ENCODE results near the gene CNST.

DNA sequence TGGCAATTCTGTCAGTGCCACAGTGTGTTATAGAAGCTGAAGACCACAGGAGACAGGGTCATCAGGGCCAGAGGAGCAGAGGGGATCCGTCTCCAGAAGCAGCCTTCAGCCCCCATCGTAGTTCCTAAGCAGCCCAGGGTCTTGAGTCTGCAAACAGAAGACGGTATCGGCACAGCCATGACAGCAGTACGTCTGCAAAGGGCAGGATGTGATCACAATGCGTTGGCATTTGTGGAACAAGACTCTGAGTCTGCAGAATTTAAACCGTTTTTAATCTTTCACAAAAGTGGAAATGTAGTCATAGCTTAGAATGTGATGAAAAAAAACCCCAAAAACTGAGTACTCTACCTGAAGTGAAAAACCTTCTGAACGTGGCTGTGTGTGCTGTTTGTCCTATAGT, 113.9 kb downstream of the CNST start:
- TF ChIP-seq, protein P1, sequence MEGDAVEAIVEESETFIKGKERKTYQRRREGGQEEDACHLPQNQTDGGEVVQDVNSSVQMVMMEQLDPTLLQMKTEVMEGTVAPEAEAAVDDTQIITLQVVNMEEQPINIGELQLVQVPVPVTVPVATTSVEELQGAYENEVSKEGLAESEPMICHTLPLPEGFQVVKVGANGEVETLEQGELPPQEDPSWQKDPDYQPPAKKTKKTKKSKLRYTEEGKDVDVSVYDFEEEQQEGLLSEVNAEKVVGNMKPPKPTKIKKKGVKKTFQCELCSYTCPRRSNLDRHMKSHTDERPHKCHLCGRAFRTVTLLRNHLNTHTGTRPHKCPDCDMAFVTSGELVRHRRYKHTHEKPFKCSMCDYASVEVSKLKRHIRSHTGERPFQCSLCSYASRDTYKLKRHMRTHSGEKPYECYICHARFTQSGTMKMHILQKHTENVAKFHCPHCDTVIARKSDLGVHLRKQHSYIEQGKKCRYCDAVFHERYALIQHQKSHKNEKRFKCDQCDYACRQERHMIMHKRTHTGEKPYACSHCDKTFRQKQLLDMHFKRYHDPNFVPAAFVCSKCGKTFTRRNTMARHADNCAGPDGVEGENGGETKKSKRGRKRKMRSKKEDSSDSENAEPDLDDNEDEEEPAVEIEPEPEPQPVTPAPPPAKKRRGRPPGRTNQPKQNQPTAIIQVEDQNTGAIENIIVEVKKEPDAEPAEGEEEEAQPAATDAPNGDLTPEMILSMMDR (conservative IDR thresholded peaks at IDR 0.05): no peak
- TF ChIP-seq EZH2 (IDR thresholded peaks at IDR 0.05; ENCODE audit: low read depth): no peak

Measured in PC-9 (cell line).